Gastroesophageal sphincter (tissue), 3 donors: Measurements from ENCODE around the gene FAM3A.
A peak's percentile ranks its signal among the peaks of the same experiment; 100 is the strongest.

Source experiments
- EP300 ChIP-seq: sonication (generic); formaldehyde crosslinking; IDR thresholded peaks from one replicate; pipeline ENCODE4 v1.6.1; 2017; ENCODE audit warnings: antibody characterized with exemption, mild to moderate bottlenecking
- POLR2A ChIP-seq, 2 donors: fragments of 450-650 bp; IDR thresholded peaks; one replicate each; pipeline ENCODE4 v1.6.1; 2017; ENCODE audit warnings: antibody characterized with exemption in 2 of 2, mild to moderate bottlenecking in 2 of 2, moderate library complexity in 1 of 2
- POLR2AphosphoS5 ChIP-seq: sonication (generic); formaldehyde crosslinking; IDR thresholded peaks from one replicate; pipeline ENCODE4 v1.6.1; 2017; ENCODE audit warnings: antibody characterized with exemption
- TF ChIP-seq, protein P1 (sequence below), 4 experiments: fragments of 200-600 bp in 2 of 4; fragments of 450-650 bp in 2 of 4; sonication (generic) in 1 of 4; IDR thresholded peaks; one replicate each; pipeline ENCODE4 v1.5.1; 2017 to 2019; ENCODE audit warnings: antibody characterized with exemption in 4 of 4, mild to moderate bottlenecking in 2 of 4, moderate library complexity in 2 of 4

DNA sequence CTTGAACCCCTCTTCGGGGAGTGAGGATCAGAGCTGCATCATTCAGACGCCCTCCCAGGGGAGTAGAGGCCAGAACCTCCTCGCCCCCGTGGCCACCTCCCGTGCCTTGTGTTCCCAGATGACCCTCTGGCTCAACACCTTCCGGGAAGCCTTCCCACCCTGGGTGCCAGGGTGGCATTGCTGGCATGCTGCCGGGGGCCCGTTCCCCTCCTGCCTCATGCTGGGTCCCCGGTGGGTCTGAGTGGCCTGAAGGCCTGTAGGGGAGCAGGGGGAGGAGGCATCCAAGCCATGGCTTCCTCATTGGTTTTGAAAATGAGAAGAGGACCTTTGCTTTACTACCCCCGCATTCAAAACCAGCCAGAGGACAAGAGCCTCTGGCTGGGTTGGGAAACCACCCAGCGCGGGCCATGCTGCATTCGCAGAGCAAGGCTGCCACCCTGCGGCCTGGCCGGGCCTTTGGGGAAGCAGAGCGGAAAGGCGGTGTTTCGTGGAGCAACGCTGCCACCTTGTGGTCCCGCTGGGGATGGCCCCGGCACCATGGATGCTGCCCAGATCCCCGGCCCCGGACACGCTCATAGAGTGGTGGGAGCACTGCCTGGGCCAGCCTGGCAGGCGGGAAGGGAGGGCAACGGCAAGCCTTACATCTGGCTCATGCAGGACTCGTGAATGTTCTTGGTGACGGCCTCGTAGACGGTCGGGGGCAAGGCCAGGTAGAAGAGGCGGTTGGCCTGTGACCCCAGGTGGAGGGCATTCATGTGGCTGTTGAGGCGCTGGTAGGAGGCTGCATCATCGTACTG lies 18.7 kb upstream of the FAM3A start:
- TF ChIP-seq, protein P1, sequence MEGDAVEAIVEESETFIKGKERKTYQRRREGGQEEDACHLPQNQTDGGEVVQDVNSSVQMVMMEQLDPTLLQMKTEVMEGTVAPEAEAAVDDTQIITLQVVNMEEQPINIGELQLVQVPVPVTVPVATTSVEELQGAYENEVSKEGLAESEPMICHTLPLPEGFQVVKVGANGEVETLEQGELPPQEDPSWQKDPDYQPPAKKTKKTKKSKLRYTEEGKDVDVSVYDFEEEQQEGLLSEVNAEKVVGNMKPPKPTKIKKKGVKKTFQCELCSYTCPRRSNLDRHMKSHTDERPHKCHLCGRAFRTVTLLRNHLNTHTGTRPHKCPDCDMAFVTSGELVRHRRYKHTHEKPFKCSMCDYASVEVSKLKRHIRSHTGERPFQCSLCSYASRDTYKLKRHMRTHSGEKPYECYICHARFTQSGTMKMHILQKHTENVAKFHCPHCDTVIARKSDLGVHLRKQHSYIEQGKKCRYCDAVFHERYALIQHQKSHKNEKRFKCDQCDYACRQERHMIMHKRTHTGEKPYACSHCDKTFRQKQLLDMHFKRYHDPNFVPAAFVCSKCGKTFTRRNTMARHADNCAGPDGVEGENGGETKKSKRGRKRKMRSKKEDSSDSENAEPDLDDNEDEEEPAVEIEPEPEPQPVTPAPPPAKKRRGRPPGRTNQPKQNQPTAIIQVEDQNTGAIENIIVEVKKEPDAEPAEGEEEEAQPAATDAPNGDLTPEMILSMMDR (IDR thresholded peaks at IDR 0.05): peak in 3 of 4 experiments; percentile 98 to 100 (median 99)
- TF ChIP-seq EP300 (no peak), POLR2A (IDR thresholded peaks at IDR 0.05) (no peak), POLR2AphosphoS5 (peak; percentile 37)
